GM06990 (cell line): ENCODE results near the gene AXDND1.
A peak's percentile ranks its signal among the peaks of the same experiment; 100 is the strongest.
"Not testable (repeated sequence)": the region's sequence is repeated elsewhere in the genome, so short reads cannot be mapped to it uniquely, and the experiment has no call there.

Experiments
- DNase-seq: peaks from one replicate; pipeline ENCODE4 v3.0.0-alpha.2; 2011; ENCODE audit not compliant: insufficient read length; ENCODE audit errors: extremely low read depth
- H3K27me3 ChIP-seq: replicated peaks from 2 replicates; pipeline ENCODE4 v1.6.0; 2011; ENCODE audit warnings: low read length; ENCODE audit not compliant: control insufficient read depth, insufficient read depth
- H3K36me3 ChIP-seq: 2 replicates; pipeline ENCODE4 v1.5.1; 2011; ENCODE audit warnings: low read length; ENCODE audit not compliant: control insufficient read depth, insufficient read depth
- H3K4me3 ChIP-seq: replicated peaks from 2 replicates; pipeline ENCODE4 v1.5.1; 2011; ENCODE audit warnings: low read depth, mild to moderate bottlenecking, control low read depth, low read length
- CTCF ChIP-seq: IDR thresholded peaks from 2 replicates; pipeline ENCODE4 v1.5.1; 2011; ENCODE audit warnings: low read length, control low read depth, mild to moderate bottlenecking, inconsistent platforms; ENCODE audit not compliant: insufficient read depth, poor library complexity, severe bottlenecking

The AXDND1 gene

GRCh38 chr1:179510038-179510437 lies 144.3 kb downstream of the AXDND1 start:
- Histone ChIP-seq H3K27me3 (no peaks in the 10 kb centered on the region), H3K4me3 (no peak overlapping the region), H3K36me3 (no peaks in the 10 kb centered on the region)
- no peak for TF ChIP-seq CTCF
- DNase-seq: peak; percentile 11

- DNase-seq: no peak
- Histone ChIP-seq H3K4me3 (no peak overlapping the region), H3K27me3 (no peaks in the 10 kb centered on the region), H3K36me3 (no peaks in the 10 kb centered on the region)
- no peak for TF ChIP-seq CTCF
These were observed 151.4 kb downstream of the AXDND1 start for GRCh38 chr1:179516976-179517705.

GRCh38 chr1:179518544-179518943 lies 152.8 kb downstream of the AXDND1 start:
- H3K4me3 ChIP-seq, H3K36me3 ChIP-seq, H3K27me3 ChIP-seq, DNase-seq: not testable (repeated sequence)

GRCh38 chr1:179529482-179530195 lies 163.9 kb downstream of the AXDND1 start:
- H3K36me3 ChIP-seq: no peaks in the 10 kb centered on the region

GRCh38 chr1:179530352-179530751 lies 164.6 kb downstream of the AXDND1 start:
- DNase-seq: no peak
- no peaks in the 10 kb centered on the region for H3K27me3 ChIP-seq
- no peak for TF ChIP-seq CTCF

More at GRCh38 chr1:179529482-179530195, 163.9 kb downstream of the AXDND1 start:
- no peaks in the 10 kb centered on the region for H3K27me3 ChIP-seq
- TF ChIP-seq CTCF: no peak
- no peak overlapping the region for H3K4me3 ChIP-seq
- DNase-seq: no peak

GRCh38 chr1:179541774-179542173 lies 176.0 kb downstream of the AXDND1 start:
- no peak overlapping the region for H3K4me3 ChIP-seq
- TF ChIP-seq CTCF: no peak
- no peaks in the 10 kb centered on the region for H3K36me3 ChIP-seq
- no peak for DNase-seq
- H3K27me3 ChIP-seq: no peaks in the 10 kb centered on the region

More at GRCh38 chr1:179530352-179530751, 164.6 kb downstream of the AXDND1 start:
- Histone ChIP-seq H3K36me3 (no peaks in the 10 kb centered on the region), H3K4me3 (no peak overlapping the region)
